ENCODE results near the gene DBNDD2. TPM values are rescaled to one million over a fixed set of nuclear protein-coding genes. Genes with fewer than 3 reads are reported as not detected.

DBNDD2 gene
- total RNA-seq, 1 donor from 2014 or later: 18.1 TPM

DNA sequence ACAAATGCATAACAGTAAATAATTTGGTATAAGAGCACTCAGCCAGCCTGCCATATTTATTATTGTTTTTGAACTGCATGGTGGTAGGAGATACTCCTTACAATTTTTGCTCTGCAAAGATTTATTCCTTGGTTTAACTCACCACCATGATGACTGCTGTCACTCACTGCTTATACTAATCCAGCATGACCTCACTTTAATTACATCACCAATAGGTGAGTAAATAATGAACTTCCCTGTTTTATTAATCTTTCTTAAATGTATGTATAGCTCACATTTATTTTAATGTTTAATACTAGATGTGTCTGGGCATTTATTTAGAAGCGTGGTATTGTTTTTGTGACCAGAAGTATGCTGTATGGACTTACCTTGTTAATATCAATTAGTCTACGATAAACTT, 17.2 kb upstream of the DBNDD2 start:
- TF ChIP-seq, protein P1, sequence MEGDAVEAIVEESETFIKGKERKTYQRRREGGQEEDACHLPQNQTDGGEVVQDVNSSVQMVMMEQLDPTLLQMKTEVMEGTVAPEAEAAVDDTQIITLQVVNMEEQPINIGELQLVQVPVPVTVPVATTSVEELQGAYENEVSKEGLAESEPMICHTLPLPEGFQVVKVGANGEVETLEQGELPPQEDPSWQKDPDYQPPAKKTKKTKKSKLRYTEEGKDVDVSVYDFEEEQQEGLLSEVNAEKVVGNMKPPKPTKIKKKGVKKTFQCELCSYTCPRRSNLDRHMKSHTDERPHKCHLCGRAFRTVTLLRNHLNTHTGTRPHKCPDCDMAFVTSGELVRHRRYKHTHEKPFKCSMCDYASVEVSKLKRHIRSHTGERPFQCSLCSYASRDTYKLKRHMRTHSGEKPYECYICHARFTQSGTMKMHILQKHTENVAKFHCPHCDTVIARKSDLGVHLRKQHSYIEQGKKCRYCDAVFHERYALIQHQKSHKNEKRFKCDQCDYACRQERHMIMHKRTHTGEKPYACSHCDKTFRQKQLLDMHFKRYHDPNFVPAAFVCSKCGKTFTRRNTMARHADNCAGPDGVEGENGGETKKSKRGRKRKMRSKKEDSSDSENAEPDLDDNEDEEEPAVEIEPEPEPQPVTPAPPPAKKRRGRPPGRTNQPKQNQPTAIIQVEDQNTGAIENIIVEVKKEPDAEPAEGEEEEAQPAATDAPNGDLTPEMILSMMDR (conservative IDR thresholded peaks at IDR 0.05): no peak
- Mint-ChIP-seq H3K36me3 (ENCODE audit: low read depth) (peaks cover 2% of the 10 kb centered on the region), H3K27ac (ENCODE audit: unreplicated experiment) (no peak overlapping the region), H3K9me3 (no peaks in the 10 kb centered on the region), H3K4me1 (no peaks in the 10 kb centered on the region), H3K27me3 (ENCODE audit: low read depth) (no peaks in the 10 kb centered on the region), H3K4me3 (no peak overlapping the region)
- DNase-seq (ENCODE audit: low read depth, low spot score): no peak

DNA sequence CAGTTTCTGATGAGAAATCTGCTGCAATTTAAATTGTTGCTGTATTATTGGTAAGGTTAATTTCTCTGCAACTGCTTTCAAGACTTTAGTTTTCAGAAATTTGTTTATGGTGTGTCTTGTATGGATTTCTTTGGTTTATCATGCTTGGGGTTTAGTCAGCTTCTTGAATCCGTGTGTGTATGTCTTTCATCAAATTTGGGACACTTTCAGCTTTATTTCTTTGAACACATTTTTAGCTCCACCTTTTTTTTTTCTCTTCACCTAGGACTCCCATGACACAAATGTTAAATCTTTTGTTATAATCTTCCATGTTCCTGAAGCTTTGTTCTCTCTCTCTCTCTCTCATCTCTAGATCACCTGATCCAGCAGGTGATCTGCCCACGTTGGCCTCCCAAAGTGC, 16.5 kb upstream of the DBNDD2 start:
- H3K4me3 Mint-ChIP-seq: no peak overlapping the region
- no peak overlapping the region for H3K27ac Mint-ChIP-seq (ENCODE audit: unreplicated experiment)
- no peaks in the 10 kb centered on the region for H3K27me3 Mint-ChIP-seq (ENCODE audit: low read depth)

DNA sequence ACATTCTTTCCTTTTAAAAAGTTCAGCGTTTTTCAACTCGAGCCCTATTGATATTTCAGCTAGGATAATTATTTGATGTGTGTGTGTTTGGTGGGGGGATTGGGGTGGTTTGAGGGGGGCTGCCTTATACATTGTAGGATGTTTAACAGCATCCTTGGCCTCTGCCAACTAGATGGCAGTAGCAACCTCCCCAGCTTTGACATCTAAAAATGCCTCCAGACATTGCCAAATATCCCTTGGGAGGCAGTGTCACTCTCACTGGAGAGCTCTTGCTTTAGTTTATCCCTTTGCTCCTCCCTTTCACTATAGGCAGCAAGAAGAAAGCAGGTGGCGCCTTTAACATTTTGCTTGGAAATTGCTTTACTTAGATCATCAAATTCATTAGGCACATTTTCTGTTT, 15.4 kb upstream of the DBNDD2 start:
- peaks cover 2% of the 10 kb centered on the region for H3K36me3 Mint-ChIP-seq (ENCODE audit: low read depth)
- H3K27me3 Mint-ChIP-seq (ENCODE audit: low read depth): no peaks in the 10 kb centered on the region
- TF ChIP-seq, protein P1 (conservative IDR thresholded peaks at IDR 0.05): no peak
- H3K4me3 Mint-ChIP-seq: no peak overlapping the region
- no peak overlapping the region for H3K27ac Mint-ChIP-seq (ENCODE audit: unreplicated experiment)
- no peaks in the 10 kb centered on the region for H3K4me1 Mint-ChIP-seq
- no peaks in the 10 kb centered on the region for H3K9me3 Mint-ChIP-seq
- DNase-seq (ENCODE audit: low read depth, low spot score): no peak

More for the DNA sequence above, 16.5 kb upstream of the DBNDD2 start:
- TF ChIP-seq, protein P1 (conservative IDR thresholded peaks at IDR 0.05): no peak
- H3K4me1 Mint-ChIP-seq: no peaks in the 10 kb centered on the region
- H3K36me3 Mint-ChIP-seq (ENCODE audit: low read depth): peaks cover 2% of the 10 kb centered on the region
- DNase-seq (ENCODE audit: low read depth, low spot score): no peak
- no peaks in the 10 kb centered on the region for H3K9me3 Mint-ChIP-seq

DNA sequence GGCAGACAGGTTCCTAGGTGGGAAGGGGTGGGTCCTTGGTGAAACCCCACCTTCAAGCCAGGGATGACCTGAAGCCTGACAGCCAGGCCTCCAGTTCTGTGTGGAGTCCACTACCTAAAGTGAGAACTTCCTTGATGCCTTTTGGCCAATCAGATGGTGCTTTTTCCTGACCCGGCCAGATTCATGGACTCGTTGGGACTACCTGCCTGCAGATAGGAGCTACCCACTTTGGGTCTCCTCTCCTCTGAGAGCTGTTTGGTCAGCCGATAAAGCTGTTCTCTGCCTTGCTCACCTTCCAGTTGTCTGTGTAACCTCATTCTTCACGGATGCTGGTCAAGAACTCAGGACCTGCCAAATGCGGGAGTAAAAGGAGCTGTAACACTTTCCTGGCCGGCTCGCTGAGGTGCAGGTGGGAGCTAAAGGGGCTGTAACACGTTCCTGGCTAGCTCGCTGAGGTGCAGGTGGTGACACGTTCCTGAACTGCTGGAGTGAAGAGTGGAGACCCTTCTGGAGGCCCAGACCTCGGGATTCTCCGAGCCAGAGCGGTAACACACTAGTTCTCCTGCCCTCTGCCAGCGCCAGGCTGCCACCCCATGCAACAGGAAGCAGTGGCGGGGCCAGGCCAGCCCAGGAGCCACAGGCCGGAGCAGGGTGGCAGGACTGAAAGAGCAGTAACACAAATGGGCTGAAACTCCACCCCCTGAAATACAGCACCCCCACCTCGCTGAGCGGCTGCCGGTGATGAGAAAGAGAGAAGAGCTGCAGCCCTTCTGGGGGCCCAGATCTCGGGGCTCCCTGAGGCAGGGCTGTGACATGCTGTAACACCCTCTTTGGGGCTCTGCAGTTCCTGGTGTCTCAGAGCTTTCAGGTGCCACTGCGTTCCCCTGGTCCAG, 13.6 kb upstream of the DBNDD2 start:
- Mint-ChIP-seq H3K4me3 (no peak overlapping the region), H3K4me1 (no peaks in the 10 kb centered on the region), H3K9me3 (peaks cover 9% of the 10 kb centered on the region), H3K27me3 (ENCODE audit: low read depth) (no peaks in the 10 kb centered on the region), H3K27ac (ENCODE audit: unreplicated experiment) (no peak overlapping the region), H3K36me3 (ENCODE audit: low read depth) (peaks cover 5% of the 10 kb centered on the region)
- no peak for DNase-seq (ENCODE audit: low read depth, low spot score)
- TF ChIP-seq, protein P1 (conservative IDR thresholded peaks at IDR 0.05): no peak

DNA sequence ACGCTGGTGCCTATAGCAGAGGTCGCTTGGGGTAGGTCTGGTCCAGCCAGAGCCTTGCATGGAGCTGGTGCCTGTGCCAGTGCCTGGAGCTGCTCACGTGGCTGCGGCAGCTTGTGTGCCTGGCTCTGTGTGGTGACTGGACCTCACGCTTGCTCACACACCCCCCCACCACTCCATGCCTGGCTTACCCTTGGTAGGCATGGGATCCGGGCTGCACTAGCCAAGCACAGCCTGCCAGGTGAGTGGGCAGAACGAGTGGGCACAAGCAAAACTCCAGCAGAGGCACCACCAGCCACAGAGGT, 13.0 kb upstream of the DBNDD2 start:
- peaks cover 14% of the 10 kb centered on the region for H3K9me3 Mint-ChIP-seq
- H3K27ac Mint-ChIP-seq (ENCODE audit: unreplicated experiment): no peak overlapping the region
- DNase-seq (ENCODE audit: low read depth, low spot score): no peak
- H3K4me1 Mint-ChIP-seq: no peaks in the 10 kb centered on the region
- no peak overlapping the region for H3K4me3 Mint-ChIP-seq
- no peaks in the 10 kb centered on the region for H3K27me3 Mint-ChIP-seq (ENCODE audit: low read depth)
- TF ChIP-seq, protein P1 (conservative IDR thresholded peaks at IDR 0.05): no peak
- peaks cover 10% of the 10 kb centered on the region for H3K36me3 Mint-ChIP-seq (ENCODE audit: low read depth)

Measured in neural crest cell (in vitro differentiated cells).